K562 (cell line): ENCODE data around the gene LRCH1. TPM values are rescaled to one million over a fixed set of nuclear protein-coding genes. Genes with fewer than 3 reads are reported as not detected.

Experiments
- ATAC-seq: fragments of 200-7000 bp; cut with Tn5 transposase; 3 replicates; pipeline ENCODE4 v1.9.1; 2020; ENCODE audit warnings: moderate library complexity
- BruUV-seq: library from RNA; stranded (reverse); fragments of 400-500 nt; replicated peaks from 2 replicates; lab custom pipeline; 2021; lab: Mats Ljungman, UMichigan
- CTCF ChIA-PET: fragments of 300-600 bp; formaldehyde crosslinking; extraction: SDS; loops from one replicate; lab custom pipeline; 2021; ENCODE audit warnings: low intra/inter-chr PET ratio; lab: Yijun Ruan, JAX
- POLR2A ChIA-PET: fragments of 300-600, 350-650 bp; sonication (Branson Sonifier 250); formaldehyde crosslinking; extraction: SDS; loops from one replicate; lab custom pipeline; 2021; ENCODE audit warnings: antibody characterized with exemption, inconsistent platforms; lab: Yijun Ruan, JAX
- DNase-seq, 4 experiments: peaks; one replicate each; pipeline versions ENCODE4 v3.0.0 to v3.0.0-alpha.2; 2011 to 2018; ENCODE audit warnings: low spot score in 3 of 4, mixed read lengths in 3 of 4; ENCODE audit errors: extremely low read depth in 1 of 4
- FAIRE-seq: peaks from 2 replicates; lab custom pipeline; 2011; peaks lifted over from hg19 to GRCh38; lab: Jason Lieb, UNC
- H2AFZ ChIP-seq: 2 replicates; pipeline ENCODE4 v1.6.0; 2011; ENCODE audit warnings: low read depth, low read length, control low read depth, inconsistent platforms
- H3K27ac ChIP-seq: fragments of 200-600 bp; 3 replicates; pipeline ENCODE4 v1.8.0; 2011; ENCODE audit warnings: low read depth, mild to moderate bottlenecking, control low read depth, inconsistent platforms, low read length, moderate library complexity, mixed read lengths; ENCODE audit errors: extremely low read depth
- H3K27me3 ChIP-seq, 2 experiments: fragments of 300-600 bp in 1 of 2; 2 replicates in 1 of 2; 3 replicates in 1 of 2; pipeline versions ENCODE4 v1.6.0 to v1.8.0; 2011; ENCODE audit warnings: inconsistent platforms in 2 of 2, low read length in 2 of 2, mild to moderate bottlenecking in 1 of 2, mixed read lengths in 1 of 2, moderate library complexity in 1 of 2; ENCODE audit not compliant: control insufficient read depth in 2 of 2, insufficient read depth in 2 of 2
- H3K36me3 ChIP-seq: fragments of 300-600 bp; 3 replicates; pipeline ENCODE4 v1.8.0; 2011; ENCODE audit warnings: mild to moderate bottlenecking, low read length, inconsistent platforms; ENCODE audit not compliant: control insufficient read depth, insufficient read depth
- H3K4me1 ChIP-seq, 2 experiments: fragments of 200-600 bp in 1 of 2; replicated peaks in 1 of 2; 2 replicates in 1 of 2; 3 replicates in 1 of 2; pipeline versions ENCODE4 v1.5.1 to v1.8.0; 2011; ENCODE audit warnings: inconsistent platforms in 2 of 2, low read length in 2 of 2, mild to moderate bottlenecking in 1 of 2, mixed read lengths in 1 of 2, moderate library complexity in 1 of 2; ENCODE audit not compliant: control insufficient read depth in 2 of 2, insufficient read depth in 2 of 2
- H3K4me2 ChIP-seq: 2 replicates; pipeline ENCODE4 v1.6.1; 2011; ENCODE audit warnings: low read length, control low read depth, inconsistent platforms, mixed read lengths; ENCODE audit not compliant: insufficient read depth
- H3K4me3 ChIP-seq: fragments of 200-600 bp; sonication (generic), shearing (Covaris generic); 2 replicates; pipeline ENCODE4 v1.5.1; 2016; ENCODE audit warnings: control low read depth, inconsistent platforms
- H3K79me2 ChIP-seq: fragments of 200-600 bp; 3 replicates; pipeline ENCODE4 v1.8.0; 2011; ENCODE audit warnings: low read length, inconsistent platforms; ENCODE audit not compliant: control insufficient read depth, insufficient read depth
- H3K9ac ChIP-seq, 2 experiments: 2 replicates each; pipeline versions ENCODE4 v1.6.0 to v1.6.1; 2011; ENCODE audit warnings: low read depth in 2 of 2, low read length in 2 of 2, control low read depth in 1 of 2, inconsistent platforms in 1 of 2, mild to moderate bottlenecking in 1 of 2, mixed read lengths in 1 of 2; ENCODE audit not compliant: insufficient read depth in 1 of 2
- H3K9me1 ChIP-seq: one replicate; pipeline ENCODE4 v1.6.0; 2011; ENCODE audit warnings: inconsistent platforms, mild to moderate bottlenecking, low read length, moderate library complexity; ENCODE audit not compliant: control insufficient read depth, insufficient read depth
- H3K9me3 ChIP-seq: replicated peaks from 2 replicates; pipeline ENCODE4 v1.5.1; 2011; ENCODE audit warnings: low read depth, low read length, inconsistent platforms; ENCODE audit not compliant: control insufficient read depth, insufficient read depth
- H4K20me1 ChIP-seq: replicated peaks from 2 replicates; pipeline ENCODE4 v1.6.1; 2011; ENCODE audit warnings: low read length, inconsistent platforms, mixed read lengths; ENCODE audit not compliant: control insufficient read depth, insufficient read depth
- BRF2 ChIP-seq: IDR thresholded peaks from 3 replicates; pipeline ENCODE4 v1.6.1; 2011; ENCODE audit warnings: borderline replicate concordance, mild to moderate bottlenecking; ENCODE audit not compliant: insufficient read length, insufficient read depth
- CBX8 ChIP-seq: fragments of 200-600 bp; sonication (generic); IDR thresholded peaks from 2 replicates; pipeline ENCODE4 v1.6.1; 2012; ENCODE audit warnings: borderline replicate concordance, mixed run types, low read depth, mild to moderate bottlenecking, moderate library complexity, mixed read lengths, low read length, control low read depth, inconsistent platforms; ENCODE audit not compliant: poor library complexity, severe bottlenecking; ENCODE audit errors: extremely low read depth
- CCNT2 ChIP-seq: IDR thresholded peaks from 2 replicates; pipeline ENCODE4 v1.6.1; 2011; ENCODE audit warnings: borderline replicate concordance, low read depth, mild to moderate bottlenecking, moderate library complexity, mixed read lengths, low read length; ENCODE audit not compliant: insufficient read length; ENCODE audit errors: extremely low read depth
- HMG20B ChIP-seq: fragments of 250-450 bp; sonication (Bioruptor Pico); IDR thresholded peaks from 2 replicates; pipeline ENCODE4 v1.5.0; 2021; ENCODE audit warnings: mild to moderate bottlenecking
- KLF6 ChIP-seq: fragments of 250-450 bp; sonication (Bioruptor Pico); IDR thresholded peaks from 2 replicates; pipeline ENCODE4 v1.4.0; 2020; ENCODE audit warnings: mild to moderate bottlenecking, moderate library complexity, borderline replicate concordance
- MTF1 ChIP-seq: fragments of 250-450 bp; sonication (Bioruptor Pico); IDR thresholded peaks from 2 replicates; pipeline ENCODE4 v1.9.0; 2021; ENCODE audit warnings: moderate library complexity, mild to moderate bottlenecking, inconsistent platforms, borderline replicate concordance
- SRSF3 ChIP-seq: fragments of 200-400 bp; formaldehyde crosslinking; IDR thresholded peaks from 2 replicates; pipeline ENCODE4 v1.6.1; 2016; ENCODE audit warnings: mild to moderate bottlenecking, low read length, moderate library complexity; ENCODE audit not compliant: insufficient read depth
- TFE3 ChIP-seq: fragments of 450-650 bp; formaldehyde crosslinking; IDR thresholded peaks from 2 replicates; pipeline ENCODE4 v1.4.0; 2020; ENCODE audit warnings: mild to moderate bottlenecking, mixed read lengths
- ZNF174 ChIP-seq: fragments of 250-450 bp; sonication (Bioruptor Pico); IDR thresholded peaks from 2 replicates; pipeline ENCODE4 v1.4.0; 2020; ENCODE audit warnings: mild to moderate bottlenecking
- ZNF263 ChIP-seq: sonication (generic); formaldehyde crosslinking; IDR thresholded peaks from 2 replicates; pipeline ENCODE4 v1.8.0; 2022; ENCODE audit warnings: mild to moderate bottlenecking, missing genetic modification reagents, borderline replicate concordance
- ZNF717 ChIP-seq: fragments of 250-450 bp; sonication (Bioruptor Pico); IDR thresholded peaks from 2 replicates; pipeline ENCODE4 v1.5.0; 2021
- WGBS: fragments of 100-300 bp; shearing (Covaris generic); methylation state at CpG from one replicate; pipeline ENCODE4 v1.1.6; 2016; ENCODE audit warnings: low coverage, mixed read lengths; ENCODE audit not compliant: insufficient coverage; ENCODE audit errors: missing lambda C conversion rate; 5-methylcytosine and 5-hydroxymethylcytosine counted together
- in situ Hi-C: fragments of 300-500 bp; cut with MboI; formaldehyde crosslinking; loops from 4 replicates; pipeline ENCODE4 v1.15.0; 2018; ENCODE audit warnings: inconsistent platforms, mixed read lengths
- intact Hi-C: fragments of 100-400 bp; cut with micrococcal nuclease; formaldehyde crosslinking; loops from 2 replicates; pipeline ENCODE4 v1.14.2; 2022
- polyA plus RNA-seq, 8 experiments: library from polyadenylated mRNA; depleted of rRNA in 4 of 8; stranded (reverse) in 5 of 8; unstranded in 3 of 8; fragments of >200 nt; fragmentation: Nextera tagmentation in 2 of 8; fragmentation: Illumina TruSeq in 1 of 8; extraction: Ambion mirVana in 2 of 8; extraction: Trizol in 1 of 8; gene quantifications; 2 replicates each; pipeline versions ENCODE4 v1.2.1 to v1.2.3, GENCODE V29; 2011 to 2014; ENCODE audit warnings: inconsistent platforms in 1 of 8, missing spikeins in 1 of 8
- total RNA-seq, 7 experiments: library from RNA; depleted of rRNA in 6 of 7; stranded (reverse); fragments of >200 nt in 6 of 7; fragmentation: Illumina TruSeq in 2 of 7; extraction: Trizol in 2 of 7; gene quantifications; 2 replicates each; pipeline versions ENCODE4 v1.2.1 to v1.2.3, GENCODE V29; 2011 to 2021; ENCODE audit warnings: low replicate concordance in 1 of 7
- TF ChIP-seq, protein P1 (sequence below): fragments of 450-650 bp; IDR thresholded peaks from 2 replicates; pipeline ENCODE4 v1.7.0; 2016; ENCODE audit warnings: borderline replicate concordance

LRCH1 gene
- total and polyA plus RNA-seq, 9 of the 15 experiments (the other 6 are each of a cell fraction or from before 2014, with no cell fraction given): 1.1 to 6.8 (median 3.7) TPM

DNA sequence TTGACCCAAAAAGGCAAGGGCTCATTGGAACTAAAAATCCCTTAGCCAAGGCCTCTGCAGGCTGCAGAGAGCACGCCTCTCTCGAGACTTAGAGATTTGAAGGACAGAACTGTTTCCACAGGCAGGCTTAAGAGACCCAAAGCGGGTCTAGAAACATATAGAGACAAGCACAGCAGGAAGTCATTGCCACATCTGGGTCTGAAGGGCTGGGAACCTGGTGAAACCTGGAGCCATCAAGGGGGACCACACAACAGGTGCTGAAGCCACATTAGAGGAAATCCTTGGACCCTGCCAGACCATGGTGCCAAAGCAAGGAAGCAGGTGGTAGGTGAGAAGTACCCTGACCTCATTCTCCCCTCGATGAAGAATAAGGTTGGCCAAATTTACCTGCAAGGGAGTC is 33.8 kb upstream of the LRCH1 start:
- Histone ChIP-seq H3K4me3 (no peak overlapping the region), H3K27me3 (peaks cover 5 to 6% of the 10 kb centered on the region in 2 experiments; a peak in 3 of 5 replicates), H3K9me1 (no peaks in the 10 kb centered on the region), H3K9ac (no peak overlapping the region), H3K36me3 (no peaks in the 10 kb centered on the region), H2AFZ (no peak overlapping the region), H3K4me2 (no peak overlapping the region), H4K20me1 (no peaks in the 10 kb centered on the region), H3K27ac (no peak overlapping the region), H3K79me2 (no peaks in the 10 kb centered on the region), H3K9me3 (no peaks in the 10 kb centered on the region), H3K4me1 (no peaks in the 10 kb centered on the region)
- DNase-seq (no peak), FAIRE-seq (no peak), ATAC-seq (no peak)
- in situ Hi-C loops (no loop called here), intact Hi-C loops (no loop called here)
- no TSS peak for BruUV-seq
- POLR2A ChIA-PET: no interaction called here
- CTCF ChIA-PET: no interaction called here
- WGBS: 0% methylated on average over 3 of the region's 4 CpGs
- TF ChIP-seq, protein P1, sequence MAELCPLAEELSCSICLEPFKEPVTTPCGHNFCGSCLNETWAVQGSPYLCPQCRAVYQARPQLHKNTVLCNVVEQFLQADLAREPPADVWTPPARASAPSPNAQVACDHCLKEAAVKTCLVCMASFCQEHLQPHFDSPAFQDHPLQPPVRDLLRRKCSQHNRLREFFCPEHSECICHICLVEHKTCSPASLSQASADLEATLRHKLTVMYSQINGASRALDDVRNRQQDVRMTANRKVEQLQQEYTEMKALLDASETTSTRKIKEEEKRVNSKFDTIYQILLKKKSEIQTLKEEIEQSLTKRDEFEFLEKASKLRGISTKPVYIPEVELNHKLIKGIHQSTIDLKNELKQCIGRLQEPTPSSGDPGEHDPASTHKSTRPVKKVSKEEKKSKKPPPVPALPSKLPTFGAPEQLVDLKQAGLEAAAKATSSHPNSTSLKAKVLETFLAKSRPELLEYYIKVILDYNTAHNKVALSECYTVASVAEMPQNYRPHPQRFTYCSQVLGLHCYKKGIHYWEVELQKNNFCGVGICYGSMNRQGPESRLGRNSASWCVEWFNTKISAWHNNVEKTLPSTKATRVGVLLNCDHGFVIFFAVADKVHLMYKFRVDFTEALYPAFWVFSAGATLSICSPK: no peak
- no peak for TF ChIP-seq KLF6 (CRISPR knock-in tag)
- TF ChIP-seq HMG20B (CRISPR knock-in tag): no peak
- no peak for TF ChIP-seq ZNF174
- no peak for TF ChIP-seq ZNF717 (CRISPR knock-in tag)
- no peak for TF ChIP-seq BRF2
- no peak for TF ChIP-seq ZNF263 (CRISPR knock-in tag)
- no peak for TF ChIP-seq CCNT2
- no peak for TF ChIP-seq TFE3 (CRISPR knock-in tag)
- TF ChIP-seq CBX8: no peak
- no peak for TF ChIP-seq SRSF3
- TF ChIP-seq MTF1 (CRISPR knock-in tag): no peak
